ENCODE data around the gene LRRC4C. TPM values are rescaled to one million over a fixed set of nuclear protein-coding genes. Genes with fewer than 3 reads are reported as not detected.

LRRC4C gene
- polyA plus RNA-seq, 1 donor from 2014 or later, result 24.3 TPM

DNA sequence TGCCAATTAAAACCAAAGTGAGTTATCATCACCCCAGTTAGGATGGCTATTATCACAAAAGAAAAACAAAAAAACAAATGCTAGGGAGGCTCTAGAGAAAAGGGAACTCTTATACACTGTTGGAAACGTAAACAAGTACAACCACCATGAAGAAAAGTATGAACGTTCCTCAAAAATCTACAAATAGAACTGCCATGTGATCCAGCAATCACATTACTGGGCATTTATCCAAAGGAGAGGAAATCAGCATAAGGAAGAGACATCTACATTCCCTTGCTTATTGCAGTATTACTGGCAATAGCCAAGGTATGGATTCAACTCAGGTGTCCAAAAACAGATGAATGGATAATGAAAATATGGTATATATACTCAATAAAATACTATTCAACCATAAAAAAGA lies 1145.1 kb downstream of the LRRC4C start:
- H3F3A ChIP-seq (ENCODE audit: insufficient read depth, low read length, poor library complexity, severe bottlenecking), result no peaks in the 10 kb centered on the region
- no peak overlapping the region for H3K4me2 ChIP-seq (ENCODE audit: low read length)
- no peaks in the 10 kb centered on the region for H3K27me3 ChIP-seq (ENCODE audit: insufficient read depth, low read depth, low read length)
- no peaks in the 10 kb centered on the region for H4K20me1 ChIP-seq (ENCODE audit: insufficient read depth)
- TF ChIP-seq EP300 (conservative IDR thresholded peaks at IDR 0.05; ENCODE audit: poor library complexity, severe bottlenecking) (no peak), SMC3 (conservative IDR thresholded peaks at IDR 0.05; ENCODE audit: poor library complexity) (no peak), MXI1 (conservative IDR thresholded peaks at IDR 0.05; ENCODE audit: poor library complexity, severe bottlenecking) (no peak), EZH2 (IDR thresholded peaks at IDR 0.05; ENCODE audit: borderline replicate concordance, insufficient read depth, low read length, poor library complexity, severe bottlenecking) (no peak), RAD21 (conservative IDR thresholded peaks at IDR 0.05) (no peak), POLR2AphosphoS5 (IDR thresholded peaks at IDR 0.05) (no peak)
- TF ChIP-seq, protein P1, sequence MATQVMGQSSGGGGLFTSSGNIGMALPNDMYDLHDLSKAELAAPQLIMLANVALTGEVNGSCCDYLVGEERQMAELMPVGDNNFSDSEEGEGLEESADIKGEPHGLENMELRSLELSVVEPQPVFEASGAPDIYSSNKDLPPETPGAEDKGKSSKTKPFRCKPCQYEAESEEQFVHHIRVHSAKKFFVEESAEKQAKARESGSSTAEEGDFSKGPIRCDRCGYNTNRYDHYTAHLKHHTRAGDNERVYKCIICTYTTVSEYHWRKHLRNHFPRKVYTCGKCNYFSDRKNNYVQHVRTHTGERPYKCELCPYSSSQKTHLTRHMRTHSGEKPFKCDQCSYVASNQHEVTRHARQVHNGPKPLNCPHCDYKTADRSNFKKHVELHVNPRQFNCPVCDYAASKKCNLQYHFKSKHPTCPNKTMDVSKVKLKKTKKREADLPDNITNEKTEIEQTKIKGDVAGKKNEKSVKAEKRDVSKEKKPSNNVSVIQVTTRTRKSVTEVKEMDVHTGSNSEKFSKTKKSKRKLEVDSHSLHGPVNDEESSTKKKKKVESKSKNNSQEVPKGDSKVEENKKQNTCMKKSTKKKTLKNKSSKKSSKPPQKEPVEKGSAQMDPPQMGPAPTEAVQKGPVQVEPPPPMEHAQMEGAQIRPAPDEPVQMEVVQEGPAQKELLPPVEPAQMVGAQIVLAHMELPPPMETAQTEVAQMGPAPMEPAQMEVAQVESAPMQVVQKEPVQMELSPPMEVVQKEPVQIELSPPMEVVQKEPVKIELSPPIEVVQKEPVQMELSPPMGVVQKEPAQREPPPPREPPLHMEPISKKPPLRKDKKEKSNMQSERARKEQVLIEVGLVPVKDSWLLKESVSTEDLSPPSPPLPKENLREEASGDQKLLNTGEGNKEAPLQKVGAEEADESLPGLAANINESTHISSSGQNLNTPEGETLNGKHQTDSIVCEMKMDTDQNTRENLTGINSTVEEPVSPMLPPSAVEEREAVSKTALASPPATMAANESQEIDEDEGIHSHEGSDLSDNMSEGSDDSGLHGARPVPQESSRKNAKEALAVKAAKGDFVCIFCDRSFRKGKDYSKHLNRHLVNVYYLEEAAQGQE (IDR thresholded peaks at IDR 0.05; ENCODE audit: borderline replicate concordance), result no peak
- TF ChIP-seq, protein P2, sequence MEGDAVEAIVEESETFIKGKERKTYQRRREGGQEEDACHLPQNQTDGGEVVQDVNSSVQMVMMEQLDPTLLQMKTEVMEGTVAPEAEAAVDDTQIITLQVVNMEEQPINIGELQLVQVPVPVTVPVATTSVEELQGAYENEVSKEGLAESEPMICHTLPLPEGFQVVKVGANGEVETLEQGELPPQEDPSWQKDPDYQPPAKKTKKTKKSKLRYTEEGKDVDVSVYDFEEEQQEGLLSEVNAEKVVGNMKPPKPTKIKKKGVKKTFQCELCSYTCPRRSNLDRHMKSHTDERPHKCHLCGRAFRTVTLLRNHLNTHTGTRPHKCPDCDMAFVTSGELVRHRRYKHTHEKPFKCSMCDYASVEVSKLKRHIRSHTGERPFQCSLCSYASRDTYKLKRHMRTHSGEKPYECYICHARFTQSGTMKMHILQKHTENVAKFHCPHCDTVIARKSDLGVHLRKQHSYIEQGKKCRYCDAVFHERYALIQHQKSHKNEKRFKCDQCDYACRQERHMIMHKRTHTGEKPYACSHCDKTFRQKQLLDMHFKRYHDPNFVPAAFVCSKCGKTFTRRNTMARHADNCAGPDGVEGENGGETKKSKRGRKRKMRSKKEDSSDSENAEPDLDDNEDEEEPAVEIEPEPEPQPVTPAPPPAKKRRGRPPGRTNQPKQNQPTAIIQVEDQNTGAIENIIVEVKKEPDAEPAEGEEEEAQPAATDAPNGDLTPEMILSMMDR (IDR thresholded peaks at IDR 0.05; ENCODE audit: poor library complexity, severe bottlenecking), result no peak
- H3K4me3 ChIP-seq (ENCODE audit: low read length), result no peak overlapping the region
- no peaks in the 10 kb centered on the region for H3K9me3 ChIP-seq (ENCODE audit: low read length)
- H3K79me2 ChIP-seq (replicated peaks; ENCODE audit: insufficient read depth, low read length), result no peaks in the 10 kb centered on the region
- H3K27ac ChIP-seq (ENCODE audit: low read length), result no peak overlapping the region
- H2AFZ ChIP-seq (ENCODE audit: low read depth, low read length), result no peak overlapping the region
- no peaks in the 10 kb centered on the region for H3K36me3 ChIP-seq (ENCODE audit: insufficient read depth, low read length)
- H3K9ac ChIP-seq (ENCODE audit: low read length), result no peak overlapping the region
- no peaks in the 10 kb centered on the region for H3K9me2 ChIP-seq (ENCODE audit: insufficient read depth, low read length)

DNA sequence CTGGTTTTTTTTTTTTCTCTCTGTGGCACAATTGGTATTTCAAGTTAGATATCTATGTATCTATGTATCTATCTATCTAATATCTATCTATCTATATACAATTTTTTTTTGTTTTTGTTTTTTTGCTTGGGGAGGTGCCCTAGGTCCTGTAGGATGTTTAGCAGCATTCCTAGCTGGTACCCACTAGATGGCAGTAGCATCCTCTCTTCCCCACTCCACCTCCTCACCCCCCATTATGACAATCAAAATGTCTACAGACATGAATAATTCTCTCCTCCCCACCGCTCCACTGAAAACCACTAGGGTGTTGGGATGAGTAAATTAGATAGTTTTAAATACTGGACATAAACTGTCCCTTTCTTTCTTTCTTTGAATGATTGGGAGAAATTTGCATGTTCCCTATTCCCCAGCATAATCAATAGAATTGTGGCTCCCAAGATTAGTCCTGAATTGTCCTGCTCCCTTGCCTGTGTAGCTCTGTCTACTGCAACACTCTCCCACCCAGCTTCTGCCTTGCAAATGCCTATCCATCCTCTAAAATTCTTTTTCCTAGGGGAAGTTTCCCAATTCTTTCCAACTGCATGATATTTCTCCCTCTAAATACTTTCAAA lies 1152.4 kb downstream of the LRRC4C start:
- H3F3A ChIP-seq (ENCODE audit: insufficient read depth, low read length, poor library complexity, severe bottlenecking), result no peaks in the 10 kb centered on the region
- no peaks in the 10 kb centered on the region for H3K79me2 ChIP-seq (replicated peaks; ENCODE audit: insufficient read depth, low read length)
- no peak overlapping the region for H2AFZ ChIP-seq (ENCODE audit: low read depth, low read length)
- H3K9me3 ChIP-seq (ENCODE audit: low read length), result no peaks in the 10 kb centered on the region
- H3K4me2 ChIP-seq (ENCODE audit: low read length), result no peak overlapping the region
- no peaks in the 10 kb centered on the region for H4K20me1 ChIP-seq (ENCODE audit: insufficient read depth)
- no peaks in the 10 kb centered on the region for H3K9me2 ChIP-seq (ENCODE audit: insufficient read depth, low read length)
- no peak overlapping the region for H3K9ac ChIP-seq (ENCODE audit: low read length)
- no peak overlapping the region for H3K4me3 ChIP-seq (ENCODE audit: low read length)
- H3K36me3 ChIP-seq (ENCODE audit: insufficient read depth, low read length), result no peaks in the 10 kb centered on the region
- H3K27ac ChIP-seq (ENCODE audit: low read length), result no peak overlapping the region
- no peak for TF ChIP-seq MXI1 (conservative IDR thresholded peaks at IDR 0.05; ENCODE audit: poor library complexity, severe bottlenecking)
- TF ChIP-seq, protein P2 (IDR thresholded peaks at IDR 0.05; ENCODE audit: poor library complexity, severe bottlenecking), result peak; percentile 63
- TF ChIP-seq EZH2 (IDR thresholded peaks at IDR 0.05; ENCODE audit: borderline replicate concordance, insufficient read depth, low read length, poor library complexity, severe bottlenecking), result no peak
- peak; percentile 74 for TF ChIP-seq SMC3 (conservative IDR thresholded peaks at IDR 0.05; ENCODE audit: poor library complexity)
- TF ChIP-seq TAF1 (IDR thresholded peaks at IDR 0.05; ENCODE audit: low read depth), result no peak
- peak; percentile 75 for TF ChIP-seq RAD21 (conservative IDR thresholded peaks at IDR 0.05)
- TF ChIP-seq EP300 (conservative IDR thresholded peaks at IDR 0.05; ENCODE audit: poor library complexity, severe bottlenecking), result no peak
- TF ChIP-seq POLR2AphosphoS5 (IDR thresholded peaks at IDR 0.05), result no peak
- TF ChIP-seq, protein P1 (IDR thresholded peaks at IDR 0.05; ENCODE audit: borderline replicate concordance), result no peak
- no peaks in the 10 kb centered on the region for H3K27me3 ChIP-seq (ENCODE audit: insufficient read depth, low read depth, low read length)

Measured in neural cell (in vitro differentiated cells).